KMS-11 (cell line): Measurements from ENCODE around the gene IL1RL1.

Experiments
- H2AFZ ChIP-seq: fragments of 200-600 bp; sonication (generic); 2 replicates; pipeline ENCODE4 v1.6.1; 2016; ENCODE audit warnings: antibody characterized with exemption, mixed run types, low read depth
- H3K27ac ChIP-seq: fragments of 200-600 bp; sonication (generic); 2 replicates; pipeline ENCODE4 v1.6.1; 2016; ENCODE audit warnings: mild to moderate bottlenecking, mixed run types
- H3K27me3 ChIP-seq: fragments of 200-600 bp; sonication (generic); 2 replicates; pipeline ENCODE4 v1.6.1; 2017; ENCODE audit warnings: mild to moderate bottlenecking, low read depth, mixed run types, moderate library complexity; ENCODE audit not compliant: insufficient read depth
- H3K36me3 ChIP-seq: fragments of 200-600 bp; sonication (generic); 2 replicates; pipeline ENCODE4 v1.6.1; 2017; ENCODE audit warnings: mild to moderate bottlenecking, mixed run types; ENCODE audit not compliant: insufficient read depth
- H3K4me1 ChIP-seq: fragments of 200-600 bp; sonication (generic); 2 replicates; pipeline ENCODE4 v1.6.1; 2016; ENCODE audit warnings: mild to moderate bottlenecking, low read depth, mixed run types; ENCODE audit not compliant: poor library complexity, severe bottlenecking
- H3K4me2 ChIP-seq: fragments of 200-600 bp; sonication (generic); 2 replicates; pipeline ENCODE4 v1.7.0; 2016; ENCODE audit warnings: mild to moderate bottlenecking, mixed run types
- H3K4me3 ChIP-seq: fragments of 200-600 bp; sonication (generic); IDR thresholded peaks from 2 replicates; pipeline ENCODE4 v1.6.1; 2017; ENCODE audit warnings: low read depth, low read length, mixed read lengths; ENCODE audit not compliant: insufficient read depth
- H3K79me2 ChIP-seq: fragments of 200-600 bp; sonication (generic); 2 replicates; pipeline ENCODE4 v1.6.1; 2016; ENCODE audit warnings: low read depth, mixed run types; ENCODE audit not compliant: insufficient read depth
- H3K9ac ChIP-seq: fragments of 200-600 bp; sonication (generic); 2 replicates; pipeline ENCODE4 v1.6.1; 2016; ENCODE audit warnings: mild to moderate bottlenecking, mixed run types
- H4K20me1 ChIP-seq: fragments of 200-600 bp; sonication (generic); 2 replicates; pipeline ENCODE4 v1.6.1; 2016; ENCODE audit warnings: mild to moderate bottlenecking, mixed run types; ENCODE audit not compliant: insufficient read depth
- TF ChIP-seq, protein P1 (sequence below): fragments of 200-600 bp; sonication (generic); conservative IDR thresholded peaks from 2 replicates; pipeline ENCODE4 v1.6.1; 2017; ENCODE audit warnings: low read depth, mild to moderate bottlenecking, antibody characterized with exemption, low read length, moderate library complexity, mixed read lengths

The IL1RL1 gene

DNA sequence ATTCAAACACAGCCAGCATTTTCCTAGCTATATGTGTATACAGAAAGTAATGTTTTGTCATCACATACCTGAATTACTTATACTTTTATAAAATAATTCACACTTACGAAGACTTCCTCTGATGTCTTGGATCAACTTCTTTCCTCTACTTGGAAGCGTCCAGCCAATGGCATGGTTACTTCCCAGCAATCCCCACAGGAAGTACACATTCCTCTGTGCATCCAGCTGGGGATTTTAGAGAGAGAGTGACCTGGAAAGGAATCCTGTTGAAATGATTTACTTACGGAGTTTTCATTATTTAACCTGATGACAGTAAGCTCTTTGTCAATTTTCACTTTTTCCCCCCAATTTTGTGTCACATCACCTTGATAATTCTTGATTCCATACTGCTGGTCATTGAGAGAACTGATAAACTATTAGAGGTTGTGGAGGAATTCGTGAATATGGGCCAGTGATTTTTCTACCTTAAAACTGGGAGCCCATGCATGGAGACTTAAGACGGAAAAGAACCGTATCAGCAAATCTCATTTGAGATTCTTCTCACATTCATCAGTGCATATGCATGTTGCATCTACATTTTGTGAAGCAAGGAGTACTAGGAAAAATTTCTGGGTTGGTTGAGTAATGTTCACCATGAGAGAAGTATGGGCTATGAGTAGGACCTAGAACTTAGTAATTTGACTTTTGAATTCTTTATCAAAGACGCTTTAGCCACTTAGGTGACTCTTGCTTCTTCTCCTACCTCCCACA is 35.2 kb downstream of the IL1RL1 start:
- Histone ChIP-seq H3K27me3 (no peaks in the 10 kb centered on the region), H3K4me3 (no peak overlapping the region), H3K4me1 (no peaks in the 10 kb centered on the region), H3K9ac (no peak overlapping the region), H4K20me1 (no peaks in the 10 kb centered on the region), H3K36me3 (no peaks in the 10 kb centered on the region), H3K27ac (no peak overlapping the region), H3K4me2 (no peak overlapping the region), H3K79me2 (no peaks in the 10 kb centered on the region), H2AFZ (no peak overlapping the region)
- TF ChIP-seq, protein P1, sequence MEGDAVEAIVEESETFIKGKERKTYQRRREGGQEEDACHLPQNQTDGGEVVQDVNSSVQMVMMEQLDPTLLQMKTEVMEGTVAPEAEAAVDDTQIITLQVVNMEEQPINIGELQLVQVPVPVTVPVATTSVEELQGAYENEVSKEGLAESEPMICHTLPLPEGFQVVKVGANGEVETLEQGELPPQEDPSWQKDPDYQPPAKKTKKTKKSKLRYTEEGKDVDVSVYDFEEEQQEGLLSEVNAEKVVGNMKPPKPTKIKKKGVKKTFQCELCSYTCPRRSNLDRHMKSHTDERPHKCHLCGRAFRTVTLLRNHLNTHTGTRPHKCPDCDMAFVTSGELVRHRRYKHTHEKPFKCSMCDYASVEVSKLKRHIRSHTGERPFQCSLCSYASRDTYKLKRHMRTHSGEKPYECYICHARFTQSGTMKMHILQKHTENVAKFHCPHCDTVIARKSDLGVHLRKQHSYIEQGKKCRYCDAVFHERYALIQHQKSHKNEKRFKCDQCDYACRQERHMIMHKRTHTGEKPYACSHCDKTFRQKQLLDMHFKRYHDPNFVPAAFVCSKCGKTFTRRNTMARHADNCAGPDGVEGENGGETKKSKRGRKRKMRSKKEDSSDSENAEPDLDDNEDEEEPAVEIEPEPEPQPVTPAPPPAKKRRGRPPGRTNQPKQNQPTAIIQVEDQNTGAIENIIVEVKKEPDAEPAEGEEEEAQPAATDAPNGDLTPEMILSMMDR = no peak

DNA sequence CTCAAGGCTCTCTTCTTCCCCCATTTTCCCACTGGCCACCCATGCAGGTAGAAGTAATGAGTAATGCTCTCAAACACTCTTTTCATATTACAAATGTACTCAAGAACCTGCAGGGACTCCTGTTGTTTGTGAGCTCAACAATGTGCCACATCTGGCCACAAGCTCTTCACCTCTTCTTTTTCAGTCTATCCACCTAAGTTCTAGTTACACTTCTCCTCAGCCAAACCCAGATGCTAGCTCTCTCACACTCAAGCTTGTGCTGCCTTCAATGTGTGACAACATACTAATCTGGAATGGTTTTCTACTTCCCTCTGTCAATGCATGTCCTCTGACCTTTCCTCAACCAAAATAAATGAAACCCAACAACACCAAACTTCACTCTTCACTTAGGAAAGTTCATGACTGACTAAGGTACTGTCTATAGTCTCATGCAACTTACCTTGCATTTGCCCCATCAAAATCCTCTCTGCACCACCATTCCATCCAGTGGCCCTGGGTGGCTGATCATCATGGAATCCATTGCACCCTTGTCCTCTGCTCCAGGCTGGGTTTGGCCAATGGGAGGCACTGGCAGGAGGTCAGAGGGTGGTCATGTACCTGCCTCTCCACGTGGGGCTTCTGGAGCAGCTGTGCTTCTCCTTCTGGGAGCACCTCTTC is 38.9 kb downstream of the IL1RL1 start:
- Histone ChIP-seq H3K27me3 (no peaks in the 10 kb centered on the region), H3K9ac (no peak overlapping the region), H3K79me2 (no peaks in the 10 kb centered on the region), H3K36me3 (no peaks in the 10 kb centered on the region), H2AFZ (no peak overlapping the region), H3K27ac (no peak overlapping the region), H3K4me1 (peaks cover 6% of the 10 kb centered on the region), H3K4me3 (no peak overlapping the region), H3K4me2 (no peak overlapping the region), H4K20me1 (no peaks in the 10 kb centered on the region)
- TF ChIP-seq, protein P1 = no peak

DNA sequence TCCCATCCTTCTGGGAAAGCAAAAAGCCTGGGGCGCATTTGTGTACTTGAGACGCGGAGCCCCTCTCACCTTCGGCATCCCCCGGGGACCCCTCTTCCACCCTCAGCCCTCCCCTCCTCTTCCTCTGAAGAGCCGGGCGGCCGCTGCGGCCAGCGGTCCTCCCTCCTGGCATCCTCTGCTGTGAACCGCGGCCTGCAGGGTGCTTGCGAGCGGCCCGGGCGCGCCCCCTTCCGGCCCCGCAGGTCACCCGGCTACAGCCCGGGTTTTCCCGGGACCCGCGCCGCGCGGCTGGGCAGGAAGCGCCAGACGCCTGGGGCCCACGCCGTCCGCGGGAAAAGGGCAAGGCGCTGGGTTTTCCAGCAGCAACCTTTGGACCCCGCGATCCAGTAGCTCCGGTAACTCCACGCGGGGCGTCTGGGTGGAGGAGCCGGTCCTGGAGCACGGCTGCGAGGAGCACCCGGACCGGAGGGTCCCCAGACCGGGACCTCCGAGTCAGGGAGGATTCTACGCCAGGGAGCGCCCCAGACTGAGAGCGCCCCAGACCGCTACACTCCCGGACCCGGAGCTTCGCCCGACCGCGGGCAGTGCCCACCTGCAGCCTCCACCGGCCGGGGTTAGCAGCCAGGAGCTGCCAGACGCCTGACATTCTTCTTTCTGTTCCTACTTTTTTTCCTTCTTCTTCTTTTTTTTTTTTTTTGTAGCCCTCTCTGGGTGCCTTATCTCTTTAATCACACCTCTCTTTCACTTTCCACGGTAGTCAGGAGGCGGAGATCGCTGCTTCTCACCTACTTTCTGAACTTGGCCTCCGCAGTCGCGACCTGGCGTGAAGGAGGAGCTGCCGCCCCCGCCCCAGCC is 44.4 kb downstream of the IL1RL1 start, which contains the start of gene IL18R1:
Gene IL18R1, plus strand, starts transcription at position 271 of the 855 bp plus-strand sequence. CDS start 6,865 bp downstream, outside the sequence.
- Histone ChIP-seq H3K79me2 (no peaks in the 10 kb centered on the region), H3K27ac (no peak within 1 kb of the TSS), H3K36me3 (no peaks in the 10 kb centered on the region), H3K4me2 (peak within 1 kb of the TSS; percentile 47; the same call in 1 of the 2 replicates), H3K27me3 (no peaks in the 10 kb centered on the region), H3K9ac (peak within 1 kb of the TSS; percentile 51; the same call in 1 of the 2 replicates), H2AFZ (peak within 1 kb of the TSS; percentile 75), H3K4me3 (peak within 1 kb of the TSS; percentile 41), H3K4me1 (peaks cover 8% of the 10 kb centered on the region), H4K20me1 (no peaks in the 10 kb centered on the region)
- TF ChIP-seq, protein P1 = peak; percentile 75

DNA sequence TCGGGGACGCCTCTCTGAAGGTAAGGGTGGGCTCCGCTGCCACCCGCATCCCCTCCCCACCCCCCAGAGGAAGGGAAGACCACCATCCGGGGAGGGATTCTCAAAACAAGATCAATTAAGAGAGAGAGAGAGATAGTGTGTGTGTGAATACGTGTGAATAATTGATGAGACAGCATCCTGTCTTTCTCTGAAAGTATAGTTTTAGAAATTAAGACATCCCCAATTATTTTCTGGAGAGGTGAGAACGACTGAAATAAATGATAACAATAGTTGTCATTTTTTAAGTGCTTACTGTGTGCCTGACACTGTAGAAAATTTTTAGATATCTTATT is 45.0 kb downstream of the IL1RL1 start:
- H3K79me2 ChIP-seq = no peaks in the 10 kb centered on the region
- TF ChIP-seq, protein P1 = no peak
- H3K4me2 ChIP-seq = peak overlapping the region; percentile 47; the same call in 1 of the 2 replicates
- peak overlapping the region; percentile 41 for H3K4me3 ChIP-seq
- peak overlapping the region; percentile 75 for H2AFZ ChIP-seq
- no peaks in the 10 kb centered on the region for H3K36me3 ChIP-seq
- H3K4me1 ChIP-seq = peaks cover 8% of the 10 kb centered on the region
- no peak overlapping the region for H3K27ac ChIP-seq
- H3K27me3 ChIP-seq = no peaks in the 10 kb centered on the region
- no peak overlapping the region; the same call in 1 of the 2 replicates for H3K9ac ChIP-seq
- H4K20me1 ChIP-seq = no peaks in the 10 kb centered on the region
